HG03108 (cell line): ENCODE measurements around the gene TMTC2.
"Not testable (repeated sequence)": the region's sequence is repeated elsewhere in the genome, so short reads cannot be mapped to it uniquely, and the experiment has no call there.

Source experiments
- ATAC-seq: cut with Tn5 transposase; IDR thresholded peaks from one replicate; pipeline ENCODE4 v1.9.1; 2021; ENCODE audit warnings: moderate library complexity; ENCODE audit not compliant: unreplicated experiment

The TMTC2 gene

GRCh38 chr12:83114966-83115365, 428.3 kb downstream of the TMTC2 start:
- no peak for ATAC-seq

GRCh38 chr12:83117926-83118325, 431.2 kb downstream of the TMTC2 start:
- not testable (repeated sequence) for ATAC-seq

GRCh38 chr12:83121897-83122622, 435.4 kb downstream of the TMTC2 start:
- ATAC-seq = no peak

GRCh38 chr12:83122623-83122934, 435.9 kb downstream of the TMTC2 start:
- ATAC-seq = no peak

GRCh38 chr12:83123039-83123438, 436.3 kb downstream of the TMTC2 start:
- ATAC-seq = no peak

- ATAC-seq = no peak
Measured at GRCh38 chr12:83128540-83128939, 441.8 kb downstream of the TMTC2 start.

- ATAC-seq = no peak
Measured at GRCh38 chr12:83130178-83130577, 443.5 kb downstream of the TMTC2 start.

GRCh38 chr12:83132360-83132759, 445.7 kb downstream of the TMTC2 start:
- no peak for ATAC-seq

- no peak for ATAC-seq
Measured at GRCh38 chr12:83136411-83136810, 449.7 kb downstream of the TMTC2 start.

- no peak for ATAC-seq
Measured at GRCh38 chr12:83140135-83140534, 453.4 kb downstream of the TMTC2 start.

GRCh38 chr12:83141460-83141994, 454.8 kb downstream of the TMTC2 start:
- ATAC-seq = no peak

- ATAC-seq = no peak
Measured at GRCh38 chr12:83142914-83143313, 456.2 kb downstream of the TMTC2 start.

- no peak for ATAC-seq
Measured at GRCh38 chr12:83143950-83144349, 457.2 kb downstream of the TMTC2 start.

GRCh38 chr12:83145325-83145840, 458.7 kb downstream of the TMTC2 start:
- ATAC-seq = no peak

- no peak for ATAC-seq
Measured at GRCh38 chr12:83147341-83147740, 460.6 kb downstream of the TMTC2 start.

- no peak for ATAC-seq
Measured at GRCh38 chr12:83149987-83150386, 463.3 kb downstream of the TMTC2 start.

- no peak for ATAC-seq
Measured at GRCh38 chr12:83150465-83151189, 463.9 kb downstream of the TMTC2 start.

- no peak for ATAC-seq
Measured at GRCh38 chr12:83153177-83153576, 466.5 kb downstream of the TMTC2 start.

- no peak for ATAC-seq
Measured at GRCh38 chr12:83156815-83157214, 470.1 kb downstream of the TMTC2 start.

GRCh38 chr12:83157604-83158003, 470.9 kb downstream of the TMTC2 start:
- no peak for ATAC-seq

GRCh38 chr12:83158613-83159207, 472.0 kb downstream of the TMTC2 start:
- ATAC-seq = no peak

- no peak for ATAC-seq
Measured at GRCh38 chr12:83161456-83161855, 474.8 kb downstream of the TMTC2 start.
